AG10803 (cell line): Measurements from ENCODE around the gene COL15A1.

Experiments used
- DNase-seq: peaks from one replicate; pipeline ENCODE4 v3.0.0; 2010; ENCODE audit warnings: low read depth
- H3K4me3 ChIP-seq: 2 replicates; pipeline ENCODE4 v1.5.1; 2011; ENCODE audit warnings: mild to moderate bottlenecking, low read length, control low read depth
- CTCF ChIP-seq: conservative IDR thresholded peaks from 2 replicates; pipeline ENCODE4 v1.5.1; 2011; ENCODE audit warnings: mild to moderate bottlenecking, low read length, control low read depth, inconsistent platforms

COL15A1 gene

GRCh38 chr9:98968601-98969337 lies 25.1 kb downstream of the COL15A1 start:
- no peak overlapping the region for H3K4me3 ChIP-seq
- TF ChIP-seq CTCF = no peak
- DNase-seq = no peak

GRCh38 chr9:98970532-98971041 lies 26.9 kb downstream of the COL15A1 start:
- DNase-seq = no peak
- no peak overlapping the region for H3K4me3 ChIP-seq
- TF ChIP-seq CTCF = no peak

GRCh38 chr9:98971168-98971914 lies 27.6 kb downstream of the COL15A1 start:
- TF ChIP-seq CTCF = no peak
- peak; percentile 62 for DNase-seq
- no peak overlapping the region for H3K4me3 ChIP-seq

GRCh38 chr9:98971915-98972223 lies 28.2 kb downstream of the COL15A1 start:
- no peak for DNase-seq
- no peak for TF ChIP-seq CTCF

GRCh38 chr9:98972716-98973115 lies 29.0 kb downstream of the COL15A1 start:
- no peak for DNase-seq
- no peak overlapping the region for H3K4me3 ChIP-seq
- TF ChIP-seq CTCF = no peak

More at GRCh38 chr9:98971915-98972223, 28.2 kb downstream of the COL15A1 start:
- H3K4me3 ChIP-seq = no peak overlapping the region

GRCh38 chr9:98973171-98973570 lies 29.5 kb downstream of the COL15A1 start:
- no peak for DNase-seq
- no peak for TF ChIP-seq CTCF
- no peak overlapping the region for H3K4me3 ChIP-seq

- no peak overlapping the region for H3K4me3 ChIP-seq
- DNase-seq = no peak
- TF ChIP-seq CTCF = no peak
Measured at GRCh38 chr9:98973576-98973975, 29.9 kb downstream of the COL15A1 start.
